Astrocyte of the hippocampus (primary cell): ENCODE measurements around the gene ZFX.
"Not testable (repeated sequence)": the region's sequence is repeated elsewhere in the genome, so short reads cannot be mapped to it uniquely, and the experiment has no call there.

Experiments used
- DNase-seq: peaks from one replicate; pipeline ENCODE4 v3.0.0; 2011; ENCODE audit warnings: low read depth, low spot score

ZFX gene

DNA sequence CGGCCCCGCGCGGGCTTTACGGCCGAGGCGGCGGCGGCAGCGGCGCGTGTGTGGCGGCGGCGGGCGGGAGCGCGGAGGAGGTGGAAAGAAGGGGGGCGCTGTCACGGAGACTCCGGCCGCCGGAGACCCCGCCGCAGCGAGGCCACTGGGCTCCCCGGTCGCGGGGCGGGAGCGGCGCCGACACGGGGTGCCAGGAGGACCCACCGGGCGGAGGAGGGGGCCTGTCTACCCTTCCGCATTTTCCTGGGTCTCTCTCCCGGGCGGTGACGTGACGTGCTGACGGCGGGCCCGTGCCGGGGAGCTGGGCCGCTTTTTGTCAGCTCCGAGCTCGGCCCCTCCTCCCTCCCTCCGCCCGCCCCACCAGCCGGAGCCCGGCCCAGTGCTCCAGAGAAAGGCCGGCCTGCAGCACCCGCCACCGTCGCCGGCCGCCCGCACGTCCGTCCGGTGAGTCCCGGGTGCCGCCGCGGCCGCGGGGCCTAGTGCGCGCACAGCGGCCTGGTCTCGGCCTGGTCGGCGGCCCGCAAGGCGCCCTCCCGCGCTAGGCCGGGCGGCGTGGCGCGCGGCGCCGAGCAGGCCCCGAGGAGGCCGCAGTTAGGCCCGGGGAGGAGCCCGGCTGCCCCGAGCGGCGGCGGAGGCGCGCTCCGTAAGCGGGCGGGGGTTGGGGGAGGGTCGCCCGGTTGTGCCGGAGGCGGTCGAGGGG lies at the start of gene ZFX:
Gene ZFX (plus strand): TSS at position 379 of the 700 bp plus-strand sequence. CDS start 23,014 bp downstream, outside the sequence.
- peak; percentile 87 for DNase-seq

DNA sequence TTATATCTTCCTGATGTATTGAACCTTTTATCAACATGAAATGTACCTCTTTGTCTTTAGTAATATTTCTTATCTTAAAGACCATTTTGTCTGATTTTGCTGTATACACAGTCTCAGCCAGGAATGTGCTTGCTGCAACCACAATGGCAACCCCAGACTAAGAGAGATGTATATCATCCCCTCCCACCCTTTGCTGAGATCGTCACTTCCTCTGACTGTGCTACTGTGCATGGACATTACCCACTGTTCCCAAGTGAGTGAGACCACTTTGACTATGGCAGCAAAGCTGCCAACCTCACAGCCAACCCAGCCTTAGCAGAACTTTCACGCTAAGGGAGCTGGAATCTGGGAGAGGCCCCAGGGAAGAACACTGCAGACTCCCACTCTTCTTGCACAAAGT lies 48.8 kb upstream of the ZFX start:
- DNase-seq, result peak; percentile 11

DNA sequence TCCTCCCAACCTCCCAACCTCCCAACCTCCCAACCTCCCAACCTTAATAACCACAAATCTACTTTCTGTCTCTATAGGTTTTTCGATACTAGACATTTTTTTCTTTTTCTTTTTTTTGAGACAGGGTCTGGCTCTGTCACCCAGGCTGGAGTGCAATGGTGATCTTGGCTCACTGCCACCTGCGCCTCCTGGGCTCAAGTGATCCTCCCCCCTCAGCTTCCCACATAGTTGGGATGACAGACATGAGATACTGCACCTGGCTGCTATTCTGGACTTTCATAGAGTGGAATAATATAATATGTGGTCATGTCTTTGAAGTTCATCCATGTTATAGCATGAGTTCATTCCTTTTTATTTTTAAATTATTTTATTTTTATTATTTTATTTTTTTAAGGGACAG lies 39.5 kb upstream of the ZFX start:
- no peak for DNase-seq

DNA sequence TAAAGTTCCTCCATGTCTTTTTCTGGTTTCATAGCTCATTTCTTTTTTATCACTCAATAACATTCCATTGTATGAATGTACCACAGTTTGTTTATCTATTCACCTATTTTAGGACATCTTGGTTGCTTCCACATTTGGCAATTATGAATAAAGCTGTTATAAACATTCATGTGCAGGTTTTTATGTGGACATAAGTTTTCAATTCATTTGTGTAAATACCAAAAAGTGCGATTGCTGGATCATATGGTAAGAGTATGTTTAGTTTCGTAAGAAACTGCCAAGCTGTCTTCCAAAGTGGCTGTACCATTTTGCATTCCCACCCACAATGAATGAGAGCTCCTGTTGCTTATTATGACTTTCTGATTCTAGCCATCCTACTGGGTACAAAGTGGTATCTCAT lies 36.3 kb upstream of the ZFX start:
- DNase-seq, result no peak

DNA sequence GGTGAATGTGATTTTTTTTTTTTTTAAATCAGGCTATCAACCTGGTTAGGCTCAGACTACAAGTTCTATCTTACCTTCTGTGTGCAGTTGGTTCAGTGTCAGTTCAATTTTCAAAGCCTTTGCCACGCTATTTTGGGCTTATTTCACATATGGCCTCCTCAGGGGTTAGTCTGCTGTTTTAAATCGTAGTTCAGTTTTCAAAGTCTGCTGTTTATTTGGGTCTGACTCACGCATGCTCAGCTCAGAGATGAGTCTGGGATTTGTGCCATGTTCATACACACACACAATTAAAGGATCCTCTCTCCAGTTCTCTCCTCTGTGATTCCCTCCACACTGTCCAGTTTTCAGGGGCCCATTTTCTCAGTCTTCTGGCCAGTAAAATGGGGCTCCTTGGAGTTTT lies 32.3 kb upstream of the ZFX start:
- DNase-seq, result peak; percentile 54

DNA sequence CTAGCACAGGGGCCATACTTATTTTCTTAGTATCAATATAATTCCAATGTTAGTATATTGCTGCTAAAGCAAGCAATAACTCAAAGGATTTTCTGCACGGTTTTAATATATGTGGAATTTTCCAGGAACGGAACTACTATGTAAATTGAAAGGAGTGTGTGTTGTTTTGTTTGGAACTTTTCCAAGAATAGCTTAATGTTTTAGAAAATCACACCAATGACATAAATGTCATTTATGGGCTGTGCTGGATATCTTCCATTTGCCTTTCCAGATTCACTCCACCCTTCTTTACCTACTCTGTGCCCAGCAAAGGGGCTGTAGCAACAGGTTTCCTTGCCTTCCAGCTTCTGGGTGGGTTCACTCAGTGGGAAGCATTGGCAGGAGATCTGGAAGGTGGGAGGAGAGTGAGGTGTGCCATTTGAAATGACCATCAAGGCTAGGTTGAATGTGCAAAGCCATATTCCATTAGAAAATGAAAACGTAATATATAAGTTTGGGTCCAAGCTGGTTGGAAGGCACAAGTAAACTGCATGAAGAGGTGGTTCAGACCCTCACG lies 25.2 kb upstream of the ZFX start:
- DNase-seq, result no peak

DNA sequence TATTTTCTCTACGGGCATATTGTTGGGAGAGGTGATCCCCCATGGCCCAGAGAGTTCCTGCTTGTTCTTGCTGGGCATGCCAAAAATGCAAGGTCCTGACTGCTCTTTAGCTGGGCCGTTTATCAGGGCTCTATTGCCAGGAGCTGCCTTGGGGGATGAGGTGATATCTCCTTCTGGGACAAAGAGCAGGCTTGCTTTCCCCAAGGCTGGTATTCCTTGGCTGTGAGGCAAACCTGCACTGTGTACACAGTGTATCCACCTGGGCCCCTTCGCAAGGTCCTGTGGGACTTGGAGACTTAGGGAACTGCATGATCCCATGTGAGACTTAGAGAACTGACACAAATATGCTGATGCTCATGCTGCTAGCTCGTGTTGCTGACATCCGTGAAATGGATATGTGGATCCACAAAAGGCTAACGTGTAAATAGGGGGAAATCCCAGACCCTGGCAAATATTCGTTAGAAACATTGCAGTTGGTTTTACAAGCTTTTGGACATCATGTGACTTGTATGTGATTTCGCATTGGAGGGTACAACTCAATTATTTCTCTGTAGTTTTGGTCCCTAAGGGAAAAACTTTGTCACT lies 24.4 kb upstream of the ZFX start:
- DNase-seq, result no peak

DNA sequence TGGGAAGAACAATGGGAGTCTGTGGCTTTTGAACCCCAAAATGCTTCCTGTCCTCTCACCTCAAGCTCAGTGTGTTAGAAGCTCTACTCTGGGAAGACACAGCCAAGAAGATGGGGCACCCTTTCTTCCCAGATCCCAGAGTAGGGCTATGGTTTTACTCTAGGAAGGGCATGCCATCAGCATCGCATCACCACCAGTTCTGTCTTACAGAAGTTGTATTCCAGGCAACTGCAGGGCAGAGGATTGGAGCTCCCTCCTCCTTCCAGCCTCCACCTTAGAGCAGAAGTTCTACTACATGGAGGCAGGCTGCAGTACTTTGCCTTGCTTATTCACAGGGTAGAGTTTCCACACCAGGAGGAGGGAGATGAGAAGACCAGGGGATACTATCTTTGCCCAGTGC lies 18.1 kb upstream of the ZFX start:
- no peak for DNase-seq

DNA sequence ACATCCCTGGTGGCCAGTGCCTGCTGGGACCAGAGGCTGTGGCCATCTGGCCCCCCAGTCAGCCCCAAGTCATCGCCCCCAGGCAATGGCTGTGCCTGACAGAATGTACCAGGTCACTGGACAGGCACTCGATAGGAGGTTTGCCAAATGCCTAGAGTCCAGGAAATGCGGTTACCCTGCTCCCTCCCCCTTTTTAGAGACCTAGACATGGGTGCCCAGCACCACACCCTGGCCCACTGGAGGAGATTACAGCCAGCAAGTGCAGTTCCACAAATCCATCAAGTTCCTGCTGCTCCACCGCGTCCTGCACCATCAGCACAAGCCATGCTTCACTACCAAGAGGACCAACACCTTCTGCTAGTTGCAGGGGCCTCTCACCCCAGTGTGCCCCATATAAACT lies 16.2 kb upstream of the ZFX start:
- DNase-seq, result no peak

DNA sequence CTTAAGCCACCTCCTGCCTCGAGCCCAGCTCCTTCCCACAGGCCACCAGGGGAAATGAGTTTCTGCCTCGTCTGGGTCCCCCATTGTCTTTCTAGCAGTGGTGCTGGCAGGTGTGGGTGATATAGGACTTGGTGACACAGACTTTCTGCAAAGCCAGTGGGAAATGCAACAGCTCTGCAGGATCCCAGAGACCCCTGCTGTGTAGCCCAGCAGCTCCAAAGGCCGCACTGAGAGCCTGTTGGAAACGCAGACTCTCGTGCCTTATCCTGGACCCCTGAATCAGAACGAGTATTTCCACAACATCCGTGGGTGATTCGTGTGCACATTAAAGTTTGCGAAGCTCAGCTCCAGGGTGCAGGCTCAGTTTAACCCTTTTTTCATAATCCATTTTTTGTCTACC lies 13.8 kb upstream of the ZFX start:
- DNase-seq, result not testable (repeated sequence)

DNA sequence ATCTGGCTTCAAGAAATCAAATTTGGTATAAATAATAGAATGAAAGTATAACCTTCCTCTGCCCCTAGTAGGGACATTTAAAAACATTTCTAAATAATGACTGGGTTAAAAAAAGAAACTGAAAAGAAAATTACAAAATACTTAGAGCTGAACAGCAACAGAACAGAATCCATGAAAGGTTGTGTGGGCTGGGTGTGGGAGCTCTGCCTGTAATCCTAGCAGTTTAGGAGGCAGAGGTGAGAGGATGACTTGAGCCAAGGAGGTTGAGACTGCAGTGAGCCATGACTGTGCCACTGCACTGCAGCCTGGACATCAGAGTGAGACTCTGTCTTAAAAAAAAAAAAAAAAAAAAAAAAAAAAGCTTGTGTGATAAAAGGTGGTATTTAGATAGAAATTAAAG lies 12.3 kb upstream of the ZFX start:
- DNase-seq, result no peak

DNA sequence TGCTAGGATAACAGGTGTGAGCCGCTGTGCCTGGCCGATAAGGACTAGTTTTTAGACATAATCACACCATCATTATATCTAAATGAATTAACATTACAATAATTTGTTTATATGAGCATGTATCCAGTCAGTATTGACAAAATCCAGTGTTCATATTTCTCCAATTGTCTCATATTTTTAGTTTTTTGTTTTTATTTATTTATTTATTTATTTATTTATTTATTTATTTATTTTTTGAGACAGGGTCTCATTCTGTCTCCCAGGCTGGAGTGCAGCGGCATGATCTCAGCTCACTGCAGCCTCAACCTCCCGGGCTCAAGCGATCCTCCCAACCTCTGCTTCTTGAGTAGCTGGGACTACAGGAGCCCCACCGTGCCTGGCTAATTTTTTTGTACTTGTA lies 5.5 kb upstream of the ZFX start:
- not testable (repeated sequence) for DNase-seq

DNA sequence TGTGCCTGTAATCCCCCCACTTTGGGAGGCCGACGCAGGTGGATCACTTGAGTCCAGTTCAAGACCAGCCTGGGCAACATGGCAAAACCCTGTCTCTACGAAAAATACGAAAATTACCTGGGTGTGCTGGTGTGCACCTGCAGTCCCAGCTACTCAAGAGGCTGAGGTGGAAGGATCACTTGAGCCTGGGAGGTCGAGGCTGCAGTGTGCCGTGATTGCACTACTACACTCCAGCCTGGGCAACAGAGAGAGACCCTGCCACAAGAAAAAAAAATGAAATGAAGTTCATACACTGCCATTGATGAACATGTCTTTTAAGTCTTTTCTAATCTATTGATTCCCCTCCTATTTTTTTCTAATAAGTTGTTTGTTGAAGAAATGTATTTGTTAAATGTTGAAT lies 5.0 kb upstream of the ZFX start:
- DNase-seq, result no peak

DNA sequence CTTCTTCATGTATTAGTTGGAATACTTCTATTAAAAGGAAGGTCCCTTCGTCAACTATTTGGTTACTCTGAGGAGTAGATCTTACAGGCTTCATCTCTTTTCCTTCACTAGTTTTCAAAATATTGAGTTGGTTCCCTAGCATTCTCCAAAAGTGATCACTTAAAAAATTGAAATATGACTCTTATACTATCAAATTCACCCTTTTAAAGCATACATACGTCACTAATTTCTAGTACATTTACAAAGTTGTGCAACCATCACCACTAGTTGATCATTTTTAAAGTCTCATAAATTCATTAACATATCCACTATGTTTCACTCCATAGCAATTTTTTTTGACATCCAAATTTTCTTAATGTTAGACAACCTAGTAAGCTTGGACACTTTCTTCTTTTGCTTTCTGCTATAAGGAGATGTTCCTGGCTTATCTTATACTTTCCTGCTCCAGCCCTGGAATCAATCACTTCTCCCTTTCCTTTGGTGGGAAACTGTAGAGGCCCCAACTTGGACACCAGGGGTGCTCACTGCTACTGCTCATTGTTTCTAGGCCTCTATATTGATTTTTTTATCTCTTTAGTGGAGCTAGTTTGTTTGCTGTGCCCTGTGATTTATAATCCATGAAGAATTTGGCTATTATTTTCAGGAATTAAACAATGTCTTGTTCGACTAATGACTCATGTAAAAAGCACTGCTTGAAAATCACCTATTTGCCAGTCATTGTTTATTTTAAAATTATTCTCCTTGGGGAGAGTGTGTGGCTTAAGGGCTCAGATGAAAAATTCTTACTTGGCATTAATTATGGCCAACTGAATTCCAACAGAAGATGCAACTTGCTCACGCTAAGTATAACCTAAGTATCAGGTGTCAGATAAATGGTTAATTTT lies 4.0 kb upstream of the ZFX start:
- DNase-seq, result peak; percentile 59

DNA sequence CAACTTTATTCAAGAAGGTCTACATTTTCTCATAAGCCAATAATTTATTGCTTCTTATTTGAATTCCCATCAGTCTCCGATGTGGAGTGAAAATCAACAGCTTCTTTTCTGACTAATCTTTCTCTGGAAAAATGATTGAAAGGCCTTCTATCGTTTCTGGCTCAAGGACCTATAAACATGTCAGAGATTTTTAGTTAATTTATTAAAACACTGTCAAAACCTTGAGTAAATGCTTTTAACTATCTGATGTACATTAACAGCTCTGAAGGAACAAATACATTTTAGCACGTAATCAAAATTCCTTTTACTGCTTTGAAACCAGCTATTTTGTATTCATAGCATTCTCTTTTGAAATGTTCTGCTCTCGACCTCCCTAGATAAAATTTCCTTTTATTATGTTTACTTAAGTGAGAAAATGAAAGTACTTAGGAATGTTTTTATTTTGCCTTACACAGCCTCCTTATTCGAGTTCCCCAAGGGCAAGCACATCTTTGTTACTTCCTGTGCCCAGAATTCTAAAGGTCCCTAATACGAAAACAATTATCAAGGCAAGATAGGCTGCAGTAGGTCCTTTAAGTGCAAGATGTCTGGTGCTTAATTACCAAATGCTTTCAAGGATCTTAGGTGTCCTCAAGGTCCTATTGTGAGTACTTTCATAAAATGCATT lies 3.1 kb upstream of the ZFX start:
- peak; percentile 34 for DNase-seq

DNA sequence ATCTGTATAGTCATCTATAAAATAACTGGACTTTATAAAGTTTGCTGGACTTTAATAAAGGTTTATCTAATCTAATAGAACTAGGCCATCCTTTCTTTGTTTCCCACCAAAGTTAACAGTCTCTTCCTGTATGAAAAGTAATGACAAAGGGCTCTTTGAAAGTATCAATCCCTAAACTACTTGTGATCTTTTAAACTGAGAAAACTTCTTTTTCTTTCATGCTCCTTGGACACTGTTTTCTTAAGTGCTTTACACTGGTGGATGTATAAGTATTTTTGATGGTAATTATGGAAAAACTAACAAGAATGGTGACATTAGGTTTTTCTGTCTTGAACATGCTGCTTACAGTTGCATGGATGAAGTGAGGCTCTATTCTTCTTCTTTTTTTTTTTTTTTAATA lies 2.4 kb upstream of the ZFX start:
- no peak for DNase-seq

DNA sequence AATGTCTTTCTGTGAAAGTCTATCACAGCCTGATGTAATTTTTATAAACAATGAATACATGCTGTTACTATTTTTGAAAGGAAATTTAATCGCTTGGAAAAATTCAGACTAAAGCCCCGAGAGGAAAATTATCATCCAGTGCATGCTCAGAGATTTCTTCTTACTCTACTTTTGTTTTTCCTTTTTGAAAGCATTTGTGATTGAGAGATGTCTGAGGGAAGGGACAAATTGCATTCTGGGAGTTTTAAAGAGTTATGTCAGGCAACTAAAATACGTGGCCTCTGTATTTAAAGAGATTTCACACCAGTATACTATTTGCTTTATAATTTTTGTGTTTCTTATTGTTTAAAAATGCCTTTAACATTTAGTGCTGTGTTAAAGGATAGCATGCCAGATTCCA lies 1.4 kb upstream of the ZFX start:
- DNase-seq, result no peak

DNA sequence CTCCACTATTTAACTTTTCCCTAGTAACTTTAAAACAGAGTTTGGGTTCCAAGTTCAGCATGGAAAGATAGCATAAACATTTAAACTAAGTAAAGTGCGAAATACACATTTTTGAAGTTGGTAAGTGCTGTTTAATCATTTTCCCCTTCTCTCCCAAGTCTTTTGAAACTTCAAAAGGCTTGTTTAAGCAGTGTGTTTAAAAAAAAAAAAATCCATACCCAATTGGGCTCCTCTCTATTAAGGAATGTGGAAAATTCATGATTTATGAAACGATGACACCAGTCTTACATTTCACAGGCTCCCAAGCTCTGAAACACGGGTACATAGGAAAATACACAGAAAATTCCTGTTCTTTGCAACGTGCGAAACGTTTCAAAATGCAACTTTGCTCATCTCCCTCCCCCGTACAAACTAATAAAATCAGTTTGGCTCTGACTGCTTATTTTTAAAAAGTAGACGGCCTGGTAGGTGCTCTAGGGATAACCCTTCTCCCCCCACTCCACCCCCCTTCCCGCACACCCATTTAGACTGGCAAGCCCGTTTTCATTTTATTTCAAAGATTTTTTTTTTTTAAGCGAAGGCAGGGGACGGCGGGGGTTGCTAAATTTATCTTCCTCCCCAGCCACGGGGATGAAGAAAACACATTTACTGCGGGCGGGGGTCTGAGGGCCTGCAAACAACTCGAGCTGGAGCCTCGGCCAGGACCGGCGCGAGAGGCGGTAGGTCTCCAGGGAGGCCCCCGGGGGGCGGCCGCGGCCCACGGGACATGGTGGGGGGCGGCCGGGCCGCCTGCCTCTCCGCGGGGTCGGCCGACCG lies 786 bp upstream of the ZFX start:
- DNase-seq, result no peak

DNA sequence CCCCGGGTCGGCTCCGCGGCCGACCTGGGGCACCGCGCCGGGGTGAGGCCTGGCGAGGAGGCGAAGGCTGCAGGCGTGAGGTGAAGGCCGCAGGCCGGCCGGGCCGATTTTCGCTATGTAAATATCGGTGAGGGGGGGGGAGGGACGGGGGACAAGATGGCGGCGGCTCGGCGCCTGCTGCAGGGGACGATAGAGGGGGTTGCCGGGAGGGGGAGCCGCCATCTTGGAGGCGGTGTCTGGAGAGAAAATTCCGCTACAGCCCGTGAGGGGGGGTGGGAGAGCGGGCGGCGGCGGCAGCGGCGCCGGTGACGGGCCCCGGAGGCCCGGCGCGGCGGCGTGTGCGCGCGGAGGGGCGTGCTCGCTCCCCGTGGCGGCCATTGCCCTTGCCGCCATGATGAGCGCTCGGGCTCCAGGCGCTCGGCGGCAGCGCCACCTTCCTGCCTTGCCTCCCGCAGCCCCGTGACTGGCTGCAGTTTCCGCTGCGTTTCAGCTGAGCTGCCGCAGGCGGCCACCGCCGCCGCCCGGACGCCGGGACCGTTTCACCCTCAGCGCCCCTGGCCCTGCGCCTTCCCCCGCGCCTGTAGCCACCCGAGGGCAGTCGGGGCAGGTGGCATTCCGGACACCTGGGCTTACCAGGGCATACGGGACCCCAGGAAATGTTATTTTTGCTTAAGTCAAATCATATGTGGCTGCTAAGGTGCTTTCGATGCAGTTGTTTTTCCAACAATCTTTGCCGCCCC lies 692 bp downstream of the ZFX start:
- DNase-seq, result peak; percentile 98

DNA sequence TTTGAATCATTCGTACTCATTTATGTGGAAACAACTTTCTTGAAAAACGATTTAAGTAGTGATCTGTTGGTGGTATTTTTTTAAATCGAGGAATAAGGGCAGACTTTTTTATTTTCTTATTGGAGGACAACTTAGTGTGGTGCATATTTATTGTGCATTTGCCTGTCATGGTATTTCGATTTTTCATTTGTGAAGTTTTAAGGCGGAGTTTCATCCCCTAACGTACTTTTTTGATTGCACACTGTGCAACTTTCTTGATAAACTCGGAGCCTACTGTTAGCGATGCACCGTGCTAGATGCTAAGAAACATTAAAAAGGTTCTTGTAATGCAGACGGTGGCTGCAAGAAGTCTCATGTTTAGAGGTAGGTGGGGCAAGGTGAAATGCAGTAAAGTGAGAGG lies 1.4 kb downstream of the ZFX start:
- no peak for DNase-seq
